Prostate gland (tissue), 2 donors: ENCODE data around the gene TNNI3K. TPM values are rescaled to one million over a fixed set of nuclear protein-coding genes. Genes with fewer than 3 reads are reported as not detected.
A peak's percentile ranks its signal among the peaks of the same experiment; 100 is the strongest.

Source experiments
- DNase-seq: peaks from one replicate; pipeline ENCODE4 v3.0.0-alpha.2; 2019; ENCODE audit warnings: low spot score
- H3K27ac ChIP-seq, 2 donors: fragments of 200-600 bp; sonication (generic); 2 replicates each; pipeline ENCODE4 v1.5.1; 2017 to 2019
- H3K27me3 ChIP-seq: fragments of 200-600 bp; sonication (generic); replicated peaks from 2 replicates; pipeline ENCODE4 v1.5.1; 2019; ENCODE audit not compliant: insufficient read depth
- H3K36me3 ChIP-seq, 2 donors: fragments of 200-600 bp; sonication (generic); 1 replicate in 1 of 2; 2 replicates in 1 of 2; pipeline versions ENCODE4 v1.5.1 to v1.8.1; 2017 to 2019
- H3K4me1 ChIP-seq: fragments of 200-600 bp; sonication (generic); replicated peaks from 2 replicates; pipeline ENCODE4 v1.5.1; 2019
- H3K4me3 ChIP-seq, 2 donors: fragments of 200-600 bp; sonication (generic); 2 replicates each; pipeline ENCODE4 v1.5.1; 2017 to 2019
- H3K9me3 ChIP-seq: fragments of 200-600 bp; sonication (generic); 2 replicates; pipeline ENCODE4 v1.5.1; 2017
- CTCF ChIP-seq, 4 experiments: fragments of 200-600 bp in 2 of 4; fragments of 450-650 bp in 2 of 4; sonication (generic) in 2 of 4; IDR thresholded peaks; 1 replicate in 3 of 4; 2 replicates in 1 of 4; pipeline ENCODE4 v1.5.1; 2016 to 2019; ENCODE audit warnings: antibody characterized with exemption in 4 of 4, mild to moderate bottlenecking in 2 of 4, moderate library complexity in 2 of 4
- POLR2A ChIP-seq: fragments of 450-650 bp; IDR thresholded peaks from one replicate; pipeline ENCODE4 v1.6.1; 2016; ENCODE audit warnings: antibody characterized with exemption, mild to moderate bottlenecking
- POLR2AphosphoS5 ChIP-seq: sonication (generic); formaldehyde crosslinking; IDR thresholded peaks from one replicate; pipeline ENCODE4 v1.6.1; 2017; ENCODE audit warnings: antibody characterized with exemption
- WGBS: methylation state at CpG from one replicate; pipeline ENCODE4 v1.1.5; 2018; 5-methylcytosine and 5-hydroxymethylcytosine counted together
- intact Hi-C: fragments of 100-400 bp; cut with DNase I; formaldehyde crosslinking; loops from one replicate; pipeline ENCODE4 v1.14.2; 2022
- total RNA-seq, 2 donors: library from RNA; depleted of rRNA; stranded (reverse); fragments of >200 nt; gene quantifications; one replicate each; pipeline ENCODE4 v1.1.0, GENCODE V29; 2016

Gene TNNI3K
- total RNA-seq: not detected

GRCh38 chr1:74235153-74235552, at the start of gene TNNI3K:
Gene TNNI3K (plus strand): TSS chr1:74235387. CDS start chr1:74235452, 65 bp downstream.
- no peak within 1 kb of the TSS for H3K4me3 ChIP-seq
- TF ChIP-seq CTCF (IDR thresholded peaks at IDR 0.05): no peak
- TF ChIP-seq POLR2A: no peak
- TF ChIP-seq POLR2AphosphoS5: no peak
- intact Hi-C loops: no loop called here
- no peaks in the 10 kb centered on the region for H3K4me1 ChIP-seq
- no peaks in the 10 kb centered on the region for H3K27me3 ChIP-seq
- no peaks in the 10 kb centered on the region for H3K36me3 ChIP-seq
- no peak within 1 kb of the TSS for H3K27ac ChIP-seq
- WGBS: 83% methylated on average over 2 of the region's 2 CpGs
- no peak for DNase-seq
- H3K9me3 ChIP-seq: no peaks in the 10 kb centered on the region

- TF ChIP-seq CTCF (IDR thresholded peaks at IDR 0.05) (no peak), POLR2A (no peak), POLR2AphosphoS5 (no peak)
- intact Hi-C loops: no loop called here
- DNase-seq: no peak
- no peak overlapping the region for H3K4me3 ChIP-seq
- no peaks in the 10 kb centered on the region for H3K4me1 ChIP-seq
- H3K36me3 ChIP-seq: no peaks in the 10 kb centered on the region
- H3K9me3 ChIP-seq: no peaks in the 10 kb centered on the region
- no peaks in the 10 kb centered on the region for H3K27me3 ChIP-seq
- 62% methylated on average over 2 of the region's 2 CpGs for WGBS
- no peak overlapping the region for H3K27ac ChIP-seq
Observed at GRCh38 chr1:74193908-74194307, 41.3 kb upstream of the TNNI3K start.

GRCh38 chr1:74195339-74195738, 39.8 kb upstream of the TNNI3K start:
- Histone ChIP-seq H3K36me3 (no peaks in the 10 kb centered on the region), H3K4me3 (no peak overlapping the region), H3K9me3 (no peaks in the 10 kb centered on the region), H3K27me3 (no peaks in the 10 kb centered on the region), H3K27ac (no peak overlapping the region), H3K4me1 (no peaks in the 10 kb centered on the region)
- intact Hi-C loops: loop anchor here (5.0 kb wide), 1 partner anchor 537 kb away; the partner anchor contains the start of genes CRYZ and TYW3
- no peak for DNase-seq
- TF ChIP-seq CTCF (IDR thresholded peaks at IDR 0.05) (no peak), POLR2AphosphoS5 (no peak)

- 82% methylated on average over 5 of the region's 5 CpGs for WGBS
- Histone ChIP-seq H3K36me3 (no peaks in the 10 kb centered on the region), H3K4me1 (no peaks in the 10 kb centered on the region), H3K4me3 (peak overlapping the region in 1 of 2 donors; percentile 49), H3K9me3 (no peaks in the 10 kb centered on the region), H3K27ac (no peak overlapping the region), H3K27me3 (no peaks in the 10 kb centered on the region)
- TF ChIP-seq POLR2AphosphoS5: no peak
- TF ChIP-seq CTCF (IDR thresholded peaks at IDR 0.05): no peak
- no peak for TF ChIP-seq POLR2A
- DNase-seq: no peak
- intact Hi-C loops: loop anchor here (5.0 kb wide), 1 partner anchor 535 kb away; the partner anchor contains the start of genes CRYZ and TYW3
Observed at GRCh38 chr1:74197255-74197654, 37.9 kb upstream of the TNNI3K start.

GRCh38 chr1:74197657-74198552, 37.3 kb upstream of the TNNI3K start, which contains the start of the genes FPGT and LRRIQ3:
Gene FPGT (plus strand): TSS chr1:74198242. CDS start chr1:74198279, 37 bp downstream.
Gene LRRIQ3 (minus strand): TSS chr1:74198176. CDS start chr1:74183684, 14,492 bp downstream.
- H3K27ac ChIP-seq: peak within 1 kb of the TSS; percentile 80
- H3K4me1 ChIP-seq: no peaks in the 10 kb centered on the region
- no peaks in the 10 kb centered on the region for H3K36me3 ChIP-seq
- intact Hi-C loops: loop anchor here (5.0 kb wide), 1 partner anchor 534 kb away; the partner anchor contains the start of genes CRYZ and TYW3
- TF ChIP-seq POLR2A (peak; percentile 58), CTCF (IDR thresholded peaks at IDR 0.05) (peak in 1 of 4 experiments; percentile 11), POLR2AphosphoS5 (peak; percentile 90)
- H3K4me3 ChIP-seq: peak within 1 kb of the TSS; percentile 49 to 52
- WGBS: 2% methylated on average over 41 of the region's 41 CpGs
- peak; percentile 87 for DNase-seq
- no peaks in the 10 kb centered on the region for H3K9me3 ChIP-seq
- H3K27me3 ChIP-seq: no peaks in the 10 kb centered on the region
